ENCODE data around the gene WDFY2. TPM values are rescaled to one million over a fixed set of nuclear protein-coding genes. Genes with fewer than 3 reads are reported as not detected.

WDFY2 gene
- total RNA-seq, 4 donors from 2014 or later = 12.9 to 23.2 (median 17.1) TPM

DNA sequence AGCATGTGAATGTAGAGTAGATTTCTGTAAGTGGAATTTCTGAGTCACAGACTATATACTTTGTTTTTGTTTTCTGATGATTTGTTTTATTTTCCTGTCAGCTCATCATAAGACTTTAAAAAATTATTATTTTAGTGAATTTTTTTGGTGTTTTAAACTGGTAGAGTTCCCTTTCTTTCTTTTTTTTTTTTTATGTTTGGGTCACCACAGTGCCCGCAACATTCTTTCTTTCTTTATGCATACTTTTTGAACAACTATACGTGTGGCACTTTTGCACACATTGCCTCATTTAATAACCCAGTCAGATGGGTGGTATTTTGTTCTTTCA lies 46.0 kb downstream of the WDFY2 start:
- H3K4me1 ChIP-seq = peaks cover 0 to 58% (median 16%) of the 10 kb centered on the region in 4 donors
- peak overlapping the region in 1 of 4 donors; percentile 4 for H3K27ac ChIP-seq
- no peaks in the 10 kb centered on the region for H3K9me3 ChIP-seq
- H3K4me3 ChIP-seq = no peak overlapping the region
- no peaks in the 10 kb centered on the region for H3K27me3 ChIP-seq
- no peaks in the 10 kb centered on the region for H3K36me3 ChIP-seq
- TF ChIP-seq EP300 (IDR thresholded peaks at IDR 0.05) (no peak), POLR2A (IDR thresholded peaks at IDR 0.05) (no peak)
- TF ChIP-seq, protein P1, sequence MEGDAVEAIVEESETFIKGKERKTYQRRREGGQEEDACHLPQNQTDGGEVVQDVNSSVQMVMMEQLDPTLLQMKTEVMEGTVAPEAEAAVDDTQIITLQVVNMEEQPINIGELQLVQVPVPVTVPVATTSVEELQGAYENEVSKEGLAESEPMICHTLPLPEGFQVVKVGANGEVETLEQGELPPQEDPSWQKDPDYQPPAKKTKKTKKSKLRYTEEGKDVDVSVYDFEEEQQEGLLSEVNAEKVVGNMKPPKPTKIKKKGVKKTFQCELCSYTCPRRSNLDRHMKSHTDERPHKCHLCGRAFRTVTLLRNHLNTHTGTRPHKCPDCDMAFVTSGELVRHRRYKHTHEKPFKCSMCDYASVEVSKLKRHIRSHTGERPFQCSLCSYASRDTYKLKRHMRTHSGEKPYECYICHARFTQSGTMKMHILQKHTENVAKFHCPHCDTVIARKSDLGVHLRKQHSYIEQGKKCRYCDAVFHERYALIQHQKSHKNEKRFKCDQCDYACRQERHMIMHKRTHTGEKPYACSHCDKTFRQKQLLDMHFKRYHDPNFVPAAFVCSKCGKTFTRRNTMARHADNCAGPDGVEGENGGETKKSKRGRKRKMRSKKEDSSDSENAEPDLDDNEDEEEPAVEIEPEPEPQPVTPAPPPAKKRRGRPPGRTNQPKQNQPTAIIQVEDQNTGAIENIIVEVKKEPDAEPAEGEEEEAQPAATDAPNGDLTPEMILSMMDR (IDR thresholded peaks at IDR 0.05) = no peak
- DNase-seq (ENCODE audit: low spot score in 2 of 2) = no peak
- WGBS, 2 donors = 73 to 81% methylated on average over 2 of the region's 2 CpGs

DNA sequence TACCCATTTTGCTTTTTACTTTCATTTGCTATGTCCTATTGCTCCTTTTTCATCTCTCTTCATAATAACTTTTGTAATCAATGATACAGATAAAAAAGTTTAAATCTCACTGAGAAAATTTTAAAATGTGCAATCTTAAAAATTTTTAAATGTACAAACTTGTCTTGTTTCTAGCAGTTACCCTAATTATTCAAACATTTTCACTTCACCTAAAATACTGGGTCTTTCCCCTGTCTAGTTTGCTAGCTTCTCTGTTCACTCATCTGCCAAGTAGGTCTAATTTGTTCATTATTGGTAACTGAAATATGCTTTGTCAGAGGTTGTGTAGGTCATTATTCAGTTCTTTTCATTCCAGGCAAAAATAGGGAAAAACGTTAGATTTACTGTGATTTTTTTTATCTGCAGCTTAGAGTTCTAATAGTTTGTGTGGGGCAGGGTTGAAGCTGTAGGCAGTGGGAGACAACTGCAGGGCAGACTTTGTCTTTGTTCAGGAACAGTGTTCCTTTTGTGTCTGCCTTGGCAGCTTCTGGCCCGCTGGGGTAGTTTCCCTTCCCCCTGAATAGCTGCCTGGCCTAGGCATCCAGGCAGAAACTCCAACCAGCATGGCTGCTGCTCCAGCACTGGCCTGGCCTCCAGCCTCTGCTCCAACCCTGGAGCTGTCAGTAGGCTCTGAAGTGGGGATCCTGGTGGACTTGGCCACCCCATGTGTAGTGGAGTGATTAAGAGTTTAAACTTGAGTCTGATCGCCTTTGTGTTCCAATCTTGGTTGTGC lies 48.5 kb downstream of the WDFY2 start:
- no peak for DNase-seq (ENCODE audit: low spot score in 2 of 2)
- no peaks in the 10 kb centered on the region for H3K27me3 ChIP-seq
- H3K4me3 ChIP-seq = no peak overlapping the region
- H3K9me3 ChIP-seq = no peaks in the 10 kb centered on the region
- H3K27ac ChIP-seq = peak overlapping the region in 2 of 4 donors; percentile 64 to 86
- no peaks in the 10 kb centered on the region for H3K36me3 ChIP-seq
- 28 to 43% methylated on average over 3 of the region's 3 CpGs for WGBS, 2 donors
- TF ChIP-seq, protein P1 (IDR thresholded peaks at IDR 0.05) = no peak
- peak in 1 of 2 donors; percentile 59 for TF ChIP-seq EP300 (IDR thresholded peaks at IDR 0.05)
- peaks cover 0 to 68% (median 18%) of the 10 kb centered on the region in 4 donors for H3K4me1 ChIP-seq

DNA sequence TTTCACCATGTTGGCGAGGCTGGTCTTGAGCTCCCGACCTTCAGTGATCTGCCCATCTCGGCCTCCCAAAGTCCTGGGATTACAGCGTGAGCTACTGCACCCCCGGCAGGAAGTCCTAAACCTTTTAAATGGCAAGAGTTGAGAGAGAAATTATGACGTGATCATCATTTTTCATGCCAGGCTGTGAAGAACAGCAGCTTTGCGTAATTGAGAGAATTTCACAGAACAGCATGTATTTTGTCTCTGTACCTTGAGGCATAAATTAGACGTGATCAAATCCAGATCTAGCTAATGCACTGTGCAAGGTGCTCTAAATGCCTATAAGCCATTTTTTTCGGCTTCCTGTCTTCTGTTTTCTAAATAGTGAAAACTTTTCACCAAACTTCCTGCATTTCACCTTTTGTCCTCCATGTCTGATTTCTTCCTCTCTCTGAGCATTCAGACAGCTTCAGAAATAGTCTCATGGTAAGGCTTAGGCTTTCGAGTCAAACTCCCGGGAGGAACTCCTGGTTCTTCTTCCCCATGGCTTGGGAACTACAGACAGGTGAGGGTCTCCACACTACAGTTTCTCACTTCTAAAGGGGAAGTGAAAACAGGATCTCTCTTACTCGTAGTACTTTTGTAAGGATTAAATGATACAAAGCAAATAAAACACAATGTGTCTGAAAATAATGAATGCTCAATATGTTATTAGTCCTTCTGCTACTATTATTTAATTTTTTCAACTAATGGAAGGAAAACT lies 51.0 kb downstream of the WDFY2 start:
- H3K27ac ChIP-seq = peak overlapping the region in 3 of 4 donors; percentile 1 to 86 (median 64)
- peaks cover 0 to 93% (median 27%) of the 10 kb centered on the region in 4 donors for H3K4me1 ChIP-seq
- TF ChIP-seq POLR2A (IDR thresholded peaks at IDR 0.05) (no peak), EP300 (IDR thresholded peaks at IDR 0.05) (no peak)
- TF ChIP-seq, protein P1 (IDR thresholded peaks at IDR 0.05) = no peak
- DNase-seq (ENCODE audit: low spot score in 2 of 2) = no peak
- WGBS, 2 donors = 67 to 70% methylated on average over 12 of the region's 12 CpGs
- no peaks in the 10 kb centered on the region for H3K36me3 ChIP-seq
- no peaks in the 10 kb centered on the region for H3K9me3 ChIP-seq
- H3K4me3 ChIP-seq = no peak overlapping the region
- H3K27me3 ChIP-seq = no peaks in the 10 kb centered on the region

DNA sequence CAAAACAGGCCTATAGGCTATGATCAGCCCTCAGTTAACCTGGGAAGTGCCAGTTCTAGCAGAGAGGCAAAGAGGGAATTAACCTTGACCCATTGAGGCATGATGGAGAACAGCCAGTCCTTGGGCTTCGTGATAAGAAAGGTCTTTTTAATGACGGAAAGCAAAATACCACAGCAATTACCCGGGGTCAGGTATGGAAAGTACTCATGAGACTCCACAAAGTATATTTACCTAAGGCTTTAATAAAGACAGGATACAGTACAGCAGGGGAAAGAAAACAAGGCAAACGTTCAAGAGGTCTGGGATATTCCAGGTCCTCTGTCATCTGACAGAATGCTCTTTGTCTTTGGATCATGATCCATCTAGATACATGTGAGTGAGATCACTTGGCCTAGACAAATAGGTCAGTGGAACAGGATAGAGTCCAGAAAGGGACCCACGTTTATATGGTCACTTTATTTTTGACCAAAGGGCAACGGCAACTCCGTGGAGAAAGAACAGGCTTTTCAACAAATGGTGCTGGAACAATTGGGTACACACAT lies 52.2 kb downstream of the WDFY2 start:
- Histone ChIP-seq H3K4me3 (no peak overlapping the region), H3K27ac (peak overlapping the region in 2 of 4 donors; percentile 26 to 64), H3K9me3 (no peaks in the 10 kb centered on the region), H3K27me3 (no peaks in the 10 kb centered on the region), H3K36me3 (no peaks in the 10 kb centered on the region), H3K4me1 (peaks cover 0 to 91% (median 26%) of the 10 kb centered on the region in 4 donors)
- no peak for DNase-seq (ENCODE audit: low spot score in 2 of 2)
- 35 to 51% methylated on average over 7 of the region's 7 CpGs for WGBS, 2 donors
- TF ChIP-seq EP300 (IDR thresholded peaks at IDR 0.05) (no peak), POLR2A (IDR thresholded peaks at IDR 0.05) (no peak)
- TF ChIP-seq, protein P1 (IDR thresholded peaks at IDR 0.05) = no peak

DNA sequence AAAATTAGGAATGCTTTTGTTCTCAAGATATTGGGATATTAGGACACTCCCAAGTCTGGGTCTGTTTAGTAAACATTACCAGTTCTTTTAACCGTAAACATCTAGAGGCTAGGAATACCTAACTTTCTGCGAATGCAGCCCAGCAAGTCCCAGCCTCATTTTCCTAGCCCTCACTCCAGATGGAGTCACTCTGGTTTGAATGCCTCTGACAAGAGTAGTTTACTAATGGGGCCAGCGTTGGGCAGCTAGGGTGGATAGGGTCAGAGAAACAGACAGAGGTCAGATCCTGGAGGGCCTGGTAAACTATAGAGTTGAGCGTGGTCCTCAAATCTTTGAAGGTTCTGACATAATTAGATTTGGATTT lies 53.6 kb downstream of the WDFY2 start:
- no peaks in the 10 kb centered on the region for H3K36me3 ChIP-seq
- no peaks in the 10 kb centered on the region for H3K9me3 ChIP-seq
- WGBS, 2 donors = 47 to 63% methylated on average over 4 of the region's 4 CpGs
- H3K4me3 ChIP-seq = no peak overlapping the region
- peaks cover 0 to 80% (median 23%) of the 10 kb centered on the region in 4 donors for H3K4me1 ChIP-seq
- TF ChIP-seq, protein P1 (IDR thresholded peaks at IDR 0.05) = no peak
- TF ChIP-seq EP300 (IDR thresholded peaks at IDR 0.05) (no peak), POLR2A (IDR thresholded peaks at IDR 0.05) (no peak)
- no peak for DNase-seq (ENCODE audit: low spot score in 2 of 2)
- no peaks in the 10 kb centered on the region for H3K27me3 ChIP-seq
- H3K27ac ChIP-seq = peak overlapping the region in 2 of 4 donors; percentile 26 to 53

Data from tibial nerve (tissue), 4 donors.